Dedifferentiated amniotic fluid mesenchymal stem cell (primary cell): ENCODE data around the gene SEMA3C.

ENCODE experiments used
- DNase-seq: peaks from one replicate; pipeline ENCODE4 v3.0.0-alpha.2; 2016; ENCODE audit errors: extremely low spot score

SEMA3C gene

DNA sequence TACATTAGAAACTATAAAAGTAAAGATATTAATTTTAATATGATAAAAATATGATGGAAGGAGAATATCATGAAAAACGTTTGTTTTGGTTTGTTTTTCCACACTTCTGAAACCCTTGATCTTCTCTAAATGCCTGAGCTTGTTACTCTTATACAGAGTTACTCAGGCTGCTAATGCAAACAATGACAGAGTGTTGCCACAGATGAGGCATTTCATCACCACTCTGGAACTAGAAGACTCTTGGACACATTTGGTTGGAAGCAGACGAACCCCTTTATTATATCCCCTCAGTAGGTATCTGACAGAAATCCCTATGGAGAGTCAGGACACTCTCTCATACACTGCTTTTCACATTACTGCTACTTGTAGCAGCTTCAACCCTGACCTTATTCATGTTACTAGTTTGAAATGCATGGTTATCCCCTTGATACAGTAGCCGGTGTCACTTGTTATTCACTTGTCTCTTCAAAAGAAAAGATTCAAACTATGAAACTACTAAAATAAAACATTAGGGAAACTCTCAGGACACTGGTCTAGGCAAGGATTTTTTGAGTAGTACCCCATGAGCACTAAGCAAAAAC lies 66.9 kb downstream of the SEMA3C start:
- DNase-seq = peak; percentile 47

DNA sequence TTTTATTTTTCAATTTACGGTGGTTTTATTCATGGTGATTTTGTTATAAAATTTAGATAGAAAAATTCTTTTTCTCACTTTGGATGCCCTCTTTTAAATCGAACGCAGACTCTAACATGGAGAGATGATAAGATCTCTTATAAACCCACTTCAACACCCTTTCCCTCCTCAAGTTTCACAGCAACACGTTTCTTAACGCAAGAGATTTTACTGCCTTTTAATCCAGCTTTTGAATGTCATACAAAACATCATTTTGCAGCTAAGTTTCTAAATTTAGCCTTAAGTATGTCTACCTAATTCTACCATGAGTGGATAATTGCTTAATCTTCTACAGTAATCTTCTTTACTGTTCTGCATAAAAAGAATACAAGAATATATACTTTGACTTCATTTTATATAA lies 70.0 kb downstream of the SEMA3C start:
- no peak for DNase-seq

DNA sequence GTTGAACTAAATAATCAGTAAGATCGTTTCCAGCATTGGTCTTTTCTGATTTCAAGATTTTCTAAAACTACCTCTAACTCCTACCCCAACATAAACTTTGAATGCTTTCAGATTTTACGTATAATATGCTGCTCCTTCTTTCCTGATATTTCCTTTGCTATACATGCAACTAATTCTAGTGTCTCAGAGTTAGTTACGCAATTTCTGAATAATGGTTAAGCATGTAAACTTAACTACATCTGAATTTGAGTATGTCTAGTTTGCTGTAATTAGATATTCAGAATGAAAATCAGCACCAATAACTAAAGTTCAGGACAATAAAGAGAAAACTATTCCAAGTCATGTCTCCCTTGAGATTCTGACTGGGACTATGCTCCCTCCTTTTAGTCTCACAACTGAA lies 71.0 kb downstream of the SEMA3C start:
- no peak for DNase-seq

DNA sequence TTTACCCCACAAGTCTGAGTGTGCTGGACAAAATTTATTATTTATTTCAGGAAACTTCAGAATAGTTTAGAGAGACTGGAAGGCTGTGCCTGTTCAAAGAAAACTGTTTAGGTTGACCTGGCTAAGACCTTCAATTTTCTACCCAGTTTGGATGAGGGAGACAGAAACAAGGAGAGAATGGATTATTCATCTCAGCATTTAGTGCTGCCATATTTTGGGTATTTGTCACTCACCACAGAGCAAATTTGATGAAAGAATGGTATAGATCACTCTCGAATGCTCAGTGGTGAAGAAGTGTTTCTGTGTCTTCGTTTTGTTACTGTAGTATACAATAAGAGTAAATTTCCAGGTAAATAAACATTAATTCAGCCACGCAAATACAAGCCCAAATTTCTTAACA lies 71.8 kb downstream of the SEMA3C start:
- DNase-seq = no peak

GRCh38 chr7:80844916-80845315 lies 73.9 kb downstream of the SEMA3C start:
- no peak for DNase-seq

GRCh38 chr7:80843018-80843677 lies 75.7 kb downstream of the SEMA3C start:
- DNase-seq = no peak

DNA sequence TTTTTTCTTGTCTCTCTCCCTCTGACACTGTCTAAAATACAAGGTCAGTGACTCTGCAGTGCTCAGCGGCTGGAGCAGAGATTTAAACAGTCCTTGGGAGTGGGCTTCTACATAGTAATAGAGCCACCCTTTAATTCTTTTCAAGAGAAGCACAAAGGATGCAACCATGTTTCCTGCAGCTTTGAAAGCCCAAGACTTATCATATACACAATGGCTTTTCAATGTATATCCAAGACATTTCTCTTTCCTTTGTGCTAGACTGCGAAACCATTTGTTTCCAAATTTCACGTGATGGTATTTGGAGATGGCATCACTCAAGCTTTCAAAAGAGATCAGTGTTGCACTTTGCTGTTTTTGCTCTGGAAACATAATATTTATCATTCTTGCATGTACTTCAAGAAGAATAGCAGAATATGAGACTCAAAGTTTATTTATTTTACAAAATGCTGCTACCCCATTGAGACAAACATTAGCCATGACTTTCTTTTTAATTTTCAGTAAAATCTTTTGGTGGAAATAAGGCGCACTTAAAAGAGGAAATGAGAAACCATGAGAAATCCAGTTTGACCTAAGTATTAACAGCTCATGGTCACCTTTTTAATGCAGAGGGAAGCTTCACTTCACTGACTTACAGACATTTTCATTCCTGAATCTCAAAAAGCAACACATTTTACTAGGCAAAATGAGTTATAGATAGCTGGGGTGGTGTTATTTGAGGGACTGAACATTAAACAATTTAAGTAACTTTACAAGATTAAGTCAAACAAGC lies 76.6 kb downstream of the SEMA3C start:
- DNase-seq = no peak

- no peak for DNase-seq
Observed at GRCh38 chr7:80841423-80841955, 77.4 kb downstream of the SEMA3C start.

GRCh38 chr7:80840681-80841080 lies 78.2 kb downstream of the SEMA3C start:
- DNase-seq = no peak

DNA sequence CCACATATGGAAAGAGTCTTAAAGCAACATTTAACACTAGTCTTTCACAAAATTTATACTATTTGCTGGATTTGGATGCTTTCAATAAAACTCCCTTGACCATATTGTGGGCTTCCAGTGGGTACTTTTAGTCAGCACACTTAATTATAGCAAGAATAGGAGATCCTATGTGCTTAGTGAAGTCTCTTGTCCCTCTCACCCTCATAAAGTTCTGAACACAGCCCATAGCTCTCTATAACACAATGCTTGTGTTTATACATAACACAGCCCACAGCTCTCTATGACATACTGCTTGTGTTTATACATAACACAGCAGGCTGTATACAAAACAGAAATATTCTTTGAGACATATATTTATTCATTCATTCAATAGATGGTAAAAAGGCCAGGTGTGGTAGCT lies 79.0 kb downstream of the SEMA3C start:
- DNase-seq = no peak

GRCh38 chr7:80838643-80839042 lies 80.2 kb downstream of the SEMA3C start:
- DNase-seq = no peak

DNA sequence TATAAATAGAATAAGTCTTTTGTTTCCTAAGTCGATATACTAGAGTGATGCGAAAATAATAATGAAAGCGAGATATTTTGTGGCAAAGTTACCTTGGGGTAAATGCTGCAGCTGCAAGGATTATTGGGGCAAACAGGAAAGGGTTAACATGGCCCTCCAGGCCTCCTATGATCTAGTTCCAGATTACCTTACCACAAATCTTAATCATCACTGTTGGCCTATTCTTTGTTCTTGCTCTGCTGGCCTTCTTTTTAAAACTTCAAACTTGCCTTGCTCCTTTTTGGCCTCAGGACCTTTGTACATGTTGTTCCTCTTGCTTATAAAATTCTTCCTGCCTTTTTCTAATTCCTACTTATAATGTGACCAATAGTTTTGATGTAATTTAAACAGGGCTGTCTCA lies 81.5 kb downstream of the SEMA3C start:
- DNase-seq = no peak

DNA sequence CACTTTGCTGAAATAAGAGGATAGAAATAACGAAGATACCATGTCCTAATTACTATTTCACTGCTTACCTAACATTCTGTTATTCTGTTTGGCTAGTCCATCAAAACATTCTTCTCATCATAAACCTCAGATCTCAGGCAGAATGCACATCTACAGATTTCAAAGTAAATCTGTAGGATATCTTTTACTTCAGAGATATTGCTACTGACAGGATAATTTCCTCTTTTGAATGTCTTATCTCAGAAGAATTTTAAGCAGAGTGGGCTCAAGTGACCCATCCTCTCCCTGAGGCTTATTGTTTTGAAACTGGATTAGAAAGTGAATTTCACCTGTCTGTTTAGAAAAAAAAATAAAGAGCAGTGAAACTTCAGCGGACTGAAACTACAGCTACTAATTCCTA lies 83.6 kb downstream of the SEMA3C start:
- no peak for DNase-seq

GRCh38 chr7:80833289-80834268 lies 85.3 kb downstream of the SEMA3C start:
- DNase-seq = peak; percentile 68

GRCh38 chr7:80832006-80832405 lies 86.8 kb downstream of the SEMA3C start:
- no peak for DNase-seq

GRCh38 chr7:80830584-80831285 lies 88.1 kb downstream of the SEMA3C start:
- DNase-seq = no peak

- no peak for DNase-seq
Observed at GRCh38 chr7:80830010-80830409, 88.8 kb downstream of the SEMA3C start.

DNA sequence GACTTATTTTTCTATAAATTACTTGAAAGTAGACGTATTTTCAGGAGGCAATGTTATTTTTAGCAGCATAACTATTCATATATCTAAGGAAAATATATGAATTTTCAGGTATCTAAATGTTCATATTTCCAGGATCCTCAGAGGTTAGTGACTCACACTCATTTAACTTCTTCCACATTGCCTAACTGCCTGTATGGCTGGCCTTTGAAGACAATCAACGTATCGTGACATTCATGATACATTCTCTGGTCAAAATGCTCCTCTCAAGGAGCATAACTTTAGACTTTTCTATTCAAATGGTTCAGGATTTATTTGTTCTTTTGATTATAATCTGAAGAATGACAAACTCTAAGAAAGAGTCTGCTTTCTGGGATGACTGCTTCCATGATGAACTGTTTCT lies 89.3 kb downstream of the SEMA3C start:
- DNase-seq = no peak

GRCh38 chr7:80827239-80827633 lies 91.6 kb downstream of the SEMA3C start:
- no peak for DNase-seq

DNA sequence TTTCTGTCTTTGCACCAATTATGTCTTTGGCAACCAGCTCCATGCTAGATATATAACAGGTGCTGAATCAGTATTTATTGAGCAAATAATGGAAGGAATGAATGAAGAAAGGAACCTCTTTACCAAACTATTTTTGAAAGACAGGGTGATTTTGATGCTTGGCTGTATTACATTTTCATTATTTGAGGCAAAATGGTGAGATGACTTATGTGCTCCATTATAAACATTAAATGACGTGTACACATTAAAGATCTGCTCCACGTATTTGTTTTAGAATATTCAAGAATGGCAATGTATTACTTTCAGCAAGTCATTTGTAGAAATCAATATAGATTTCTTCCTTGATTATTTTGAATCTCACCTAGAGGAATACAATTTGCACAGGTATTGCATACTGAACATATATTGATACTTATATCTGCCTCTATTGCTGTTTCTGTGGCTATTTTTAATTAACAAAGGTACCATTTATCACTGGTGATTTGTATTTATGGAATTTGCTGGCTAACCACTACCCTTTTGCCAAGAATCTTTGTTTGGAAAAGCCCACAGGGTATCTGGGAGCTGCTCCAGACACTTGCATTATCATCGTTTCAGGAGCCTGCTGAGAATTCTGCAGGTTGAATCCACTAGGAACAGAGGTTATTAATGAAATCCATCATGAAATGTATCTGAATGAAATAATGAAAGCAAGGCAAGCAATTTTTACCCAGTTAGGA lies 92.2 kb downstream of the SEMA3C start:
- no peak for DNase-seq
